Mammary epithelial cell (primary cell): ENCODE measurements around the gene GRN.

Source experiments
- CTCF ChIP-seq, 2 donors: IDR thresholded peaks in 1 of 2; conservative IDR thresholded peaks in 1 of 2; 2 replicates each; pipeline ENCODE4 v1.5.1; 2011 to 2012; ENCODE audit warnings: inconsistent platforms in 2 of 2, low read length in 2 of 2, mild to moderate bottlenecking in 2 of 2, control low read depth in 1 of 2, low read depth in 1 of 2; ENCODE audit not compliant: insufficient read depth in 1 of 2; ENCODE audit errors: extremely low read depth in 1 of 2
- EZH2 ChIP-seq: IDR thresholded peaks from 2 replicates; pipeline ENCODE4 v1.6.1; 2012; ENCODE audit warnings: low read length, inconsistent platforms, borderline replicate concordance

DNA sequence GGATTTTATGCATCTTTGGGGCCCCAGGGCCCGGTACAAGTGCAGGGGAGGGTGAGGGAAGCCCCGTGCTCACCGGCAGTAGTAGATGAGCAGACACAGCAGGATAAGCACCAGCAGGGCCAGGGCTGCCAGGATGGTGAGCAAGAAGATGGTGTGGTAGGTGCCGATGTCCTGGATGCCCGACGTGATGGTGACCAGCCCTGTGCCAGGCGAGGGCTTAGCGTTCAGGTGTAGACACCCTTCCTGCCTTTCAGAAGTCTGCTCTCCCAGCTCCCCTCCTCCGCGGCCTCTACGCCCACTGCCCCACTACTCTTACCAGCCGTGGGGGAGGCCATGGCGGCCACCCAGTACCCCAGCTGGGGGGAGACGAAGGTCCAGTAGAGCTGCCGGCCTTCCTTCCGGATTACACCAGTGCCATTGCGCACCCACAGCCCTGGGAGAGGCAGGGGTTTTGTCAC, 10.6 kb downstream of the GRN start:
- TF ChIP-seq CTCF (conservative IDR thresholded peaks at IDR 0.05 in 1 of 2, IDR thresholded peaks at IDR 0.05 in 1 of 2; ENCODE audit: extremely low read depth in 1 of 2, insufficient read depth in 1 of 2, low read depth in 1 of 2, low read length in 2 of 2), result no peak
- TF ChIP-seq EZH2, result no peak
